ENCODE measurements around the gene MINDY3.
"Not testable (repeated sequence)": the region's sequence is repeated elsewhere in the genome, so short reads cannot be mapped to it uniquely, and the experiment has no call there.

MINDY3 gene

GRCh38 chr10:15859906-15860691, at the start of gene MINDY3:
TSS of gene MINDY3 (minus strand) at chr10:15860507. CDS start at chr10:15860299, 208 bp downstream.
- peak; percentile 8 for DNase-seq

GRCh38 chr10:15901889-15902288, 41.6 kb upstream of the MINDY3 start:
- DNase-seq = no peak

- no peak for DNase-seq
These were observed 37.7 kb upstream of the MINDY3 start for GRCh38 chr10:15898046-15898445.

GRCh38 chr10:15897287-15897686, 37.0 kb upstream of the MINDY3 start:
- no peak for DNase-seq

GRCh38 chr10:15896654-15897053, 36.3 kb upstream of the MINDY3 start:
- DNase-seq = no peak

GRCh38 chr10:15884447-15884846, 24.1 kb upstream of the MINDY3 start:
- DNase-seq = no peak

GRCh38 chr10:15881542-15881941, 21.2 kb upstream of the MINDY3 start:
- DNase-seq = no peak

- DNase-seq = no peak
These were observed 19.4 kb upstream of the MINDY3 start for GRCh38 chr10:15879663-15880062.

- DNase-seq = no peak
These were observed 18.8 kb upstream of the MINDY3 start for GRCh38 chr10:15879058-15879457.

- DNase-seq = no peak
These were observed 17.7 kb upstream of the MINDY3 start for GRCh38 chr10:15877836-15878576.

- DNase-seq = not testable (repeated sequence)
These were observed 16.0 kb upstream of the MINDY3 start for GRCh38 chr10:15876274-15876673.

- not testable (repeated sequence) for DNase-seq
These were observed 12.3 kb upstream of the MINDY3 start for GRCh38 chr10:15872645-15873044.

GRCh38 chr10:15871823-15872222, 11.5 kb upstream of the MINDY3 start:
- no peak for DNase-seq

- DNase-seq = no peak
These were observed 9.6 kb upstream of the MINDY3 start for GRCh38 chr10:15869935-15870334.

- DNase-seq = no peak
These were observed 7.7 kb upstream of the MINDY3 start for GRCh38 chr10:15868006-15868405.

GRCh38 chr10:15865304-15865703, 5.0 kb upstream of the MINDY3 start:
- DNase-seq = no peak

GRCh38 chr10:15864419-15864818, 4.1 kb upstream of the MINDY3 start:
- no peak for DNase-seq

GRCh38 chr10:15863733-15864132, 3.4 kb upstream of the MINDY3 start:
- no peak for DNase-seq

GRCh38 chr10:15863323-15863722, 3.0 kb upstream of the MINDY3 start:
- no peak for DNase-seq

GRCh38 chr10:15860692-15861201, 440 bp upstream of the MINDY3 start:
- DNase-seq = no peak

- DNase-seq = no peak
These were observed 800 bp downstream of the MINDY3 start for GRCh38 chr10:15859509-15859905.

GRCh38 chr10:15858861-15859281, 1.4 kb downstream of the MINDY3 start:
- no peak for DNase-seq

GRCh38 chr10:15857107-15857575, 3.2 kb downstream of the MINDY3 start:
- DNase-seq = no peak

All from NCI-H1436 treated with DMSO at 0.1 percent for 48 hours (cell line).